Heart right ventricle (tissue), 16 donors: ENCODE results near the gene MACROD2. TPM values are rescaled to one million over a fixed set of nuclear protein-coding genes. Genes with fewer than 3 reads are reported as not detected.

ENCODE experiments used
- ATAC-seq, 8 donors: fragments of 200-7000 bp; cut with Tn5 transposase; one replicate each; pipeline ENCODE4 v1.9.1; 2020; ENCODE audit warnings: mild to moderate bottlenecking in 8 of 8, moderate library complexity in 8 of 8, moderate number of reproducible peaks in 1 of 8
- DNase-seq, 2 donors: peaks; one replicate each; pipeline ENCODE4 v3.0.0-alpha.2; 2020
- H3K27ac ChIP-seq, 10 donors: fragments of 200-600 bp; sonication (generic) in 2 of 10; one replicate each; pipeline versions ENCODE4 v1.5.0 to v1.8.0; 2020 to 2022; ENCODE audit warnings: mild to moderate bottlenecking in 3 of 10
- H3K27me3 ChIP-seq, 7 donors: fragments of 200-600 bp; one replicate each; pipeline ENCODE4 v1.8.0; 2021 to 2022; ENCODE audit warnings: mild to moderate bottlenecking in 2 of 7
- H3K36me3 ChIP-seq, 9 donors: fragments of 200-600 bp; sonication (generic) in 1 of 9; one replicate each; pipeline versions ENCODE4 v1.5.0 to v1.8.0; 2020 to 2022; ENCODE audit warnings: mild to moderate bottlenecking in 2 of 9
- H3K4me1 ChIP-seq, 9 donors: fragments of 200-600 bp; sonication (generic) in 1 of 9; one replicate each; pipeline versions ENCODE4 v1.5.0 to v1.8.0; 2020 to 2022; ENCODE audit warnings: mild to moderate bottlenecking in 4 of 9
- H3K4me3 ChIP-seq, 10 donors: fragments of 200-600 bp; sonication (generic) in 2 of 10; one replicate each; pipeline versions ENCODE4 v1.5.0 to v1.8.0; 2020 to 2022; ENCODE audit warnings: mild to moderate bottlenecking in 7 of 10, moderate library complexity in 2 of 10
- H3K9me3 ChIP-seq, 11 donors: fragments of 200-600 bp in 10 of 11; sonication (generic) in 2 of 11; one replicate each; pipeline versions ENCODE4 v1.5.0 to v1.8.0; 2013 to 2022; ENCODE audit warnings: mild to moderate bottlenecking in 2 of 11, control low read depth in 1 of 11, moderate library complexity in 1 of 11
- WGBS, 2 donors: extraction: QIAGEN DNeasy Blood & Tissue Kit; methylation state at CpG; one replicate each; pipeline ENCODE4 v1.1.7; 2013; ENCODE audit warnings: inconsistent platforms in 1 of 2; 5-methylcytosine and 5-hydroxymethylcytosine counted together
- intact Hi-C, 10 donors: fragments of 100-400 bp; cut with DNase I; formaldehyde crosslinking; loops; one replicate each; pipeline versions ENCODE4 v1.11.1 to v1.14.2; 2022
- polyA plus RNA-seq, 2 donors: library from polyadenylated mRNA; stranded (reverse); fragments of 200-250 nt; gene quantifications; one replicate each; pipeline ENCODE4 v1.2.3, GENCODE V29; 2013
- total RNA-seq, 10 donors: library from RNA; stranded (reverse); fragmentation: NEBNext Ultra II Directional in 3 of 10; extraction: Animal tissue kit (Norgen Biotek cat#: 25700) in 3 of 10; gene quantifications; one replicate each; pipeline versions ENCODE4 v1.2.1 to v1.2.4, GENCODE V29; 2021 to 2023
- TF ChIP-seq, protein P1 (sequence below), 9 donors: fragments of 200-600 bp; sonication (generic) in 2 of 9; IDR thresholded peaks; one replicate each; pipeline versions ENCODE4 v1.5.0 to v1.8.0; 2021 to 2022; ENCODE audit warnings: antibody characterized with exemption in 9 of 9, mild to moderate bottlenecking in 5 of 9, moderate library complexity in 1 of 9
- donor health status: Arrhythmogenic right ventricular cardiomyopathy.
- donor health status: ischemic (EF 13 %, LVEDD 7.1; RV severe dilation, severe dysfunction).
- donor health status: healthy with polysubstance abuse.
- donor health status: DM: no; HTN: yes; CAD: no.
- donor health status: DM: no; HTN: no; CAD: no.
- donor health status: ischemic (EF 25% LVEDD 6.9; RV normal size, moderate dysfunction).
- donor health status: ischemic (EF 25% LVEDD 5.7; RV mildly dilated, moderate dysfunction).
- donor health status: healthy.
- donor health status: DM: yes; HTN: yes; CAD: no.
- donor health status: Ischemic cardiomyopathy.
- donor health status: ischemic (EF 35%, LVEDD 5.7; RV mildly dilated, moderate dysfunction).
- donor health status: nonischemic (EF 11% LVEDD 7.7; RV severe dilation, severe dysfunction).
- donor health status: DM: yes; HTN: yes; CAD: no.
- donor health status: PGD.
- donor health status: ischemic (EF 29% LVEDD 5.4; RV normal size, mild dysfunction).
- donor health status: nonischemic (EF 23%, LVEDD 6.1; RV moderate dilation, normal function).

Gene MACROD2
- total and polyA plus RNA-seq, 12 donors: 0.28 to 6.4 (median 4.1) TPM

DNA sequence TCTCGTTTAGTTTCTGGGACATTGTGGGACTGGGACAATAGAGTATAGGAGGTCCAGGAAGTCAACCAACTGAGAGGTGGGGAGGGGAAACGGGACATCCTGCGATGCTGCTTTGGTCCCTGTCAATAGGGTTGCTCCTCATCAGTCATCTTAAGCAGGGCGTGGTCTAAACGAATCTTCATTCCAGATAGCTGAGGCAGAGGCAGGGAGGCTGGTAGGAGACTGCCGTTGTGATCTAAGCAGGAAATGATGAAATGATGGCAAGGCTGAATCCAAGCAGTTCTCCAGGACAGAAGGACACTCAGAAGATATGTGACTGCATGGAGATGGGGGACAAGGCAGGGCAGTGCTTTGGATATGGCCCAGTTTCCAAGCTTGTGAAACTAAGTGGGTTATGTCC lies 1624.5 kb downstream of the MACROD2 start:
- no peaks in the 10 kb centered on the region for H3K27me3 ChIP-seq
- H3K9me3 ChIP-seq: no peaks in the 10 kb centered on the region
- no peaks in the 10 kb centered on the region for H3K4me1 ChIP-seq
- ATAC-seq (no peak), DNase-seq (no peak)
- WGBS, 2 donors: 78 to 84% methylated on average over 6 of the region's 6 CpGs
- TF ChIP-seq, protein P1, sequence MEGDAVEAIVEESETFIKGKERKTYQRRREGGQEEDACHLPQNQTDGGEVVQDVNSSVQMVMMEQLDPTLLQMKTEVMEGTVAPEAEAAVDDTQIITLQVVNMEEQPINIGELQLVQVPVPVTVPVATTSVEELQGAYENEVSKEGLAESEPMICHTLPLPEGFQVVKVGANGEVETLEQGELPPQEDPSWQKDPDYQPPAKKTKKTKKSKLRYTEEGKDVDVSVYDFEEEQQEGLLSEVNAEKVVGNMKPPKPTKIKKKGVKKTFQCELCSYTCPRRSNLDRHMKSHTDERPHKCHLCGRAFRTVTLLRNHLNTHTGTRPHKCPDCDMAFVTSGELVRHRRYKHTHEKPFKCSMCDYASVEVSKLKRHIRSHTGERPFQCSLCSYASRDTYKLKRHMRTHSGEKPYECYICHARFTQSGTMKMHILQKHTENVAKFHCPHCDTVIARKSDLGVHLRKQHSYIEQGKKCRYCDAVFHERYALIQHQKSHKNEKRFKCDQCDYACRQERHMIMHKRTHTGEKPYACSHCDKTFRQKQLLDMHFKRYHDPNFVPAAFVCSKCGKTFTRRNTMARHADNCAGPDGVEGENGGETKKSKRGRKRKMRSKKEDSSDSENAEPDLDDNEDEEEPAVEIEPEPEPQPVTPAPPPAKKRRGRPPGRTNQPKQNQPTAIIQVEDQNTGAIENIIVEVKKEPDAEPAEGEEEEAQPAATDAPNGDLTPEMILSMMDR (IDR thresholded peaks at IDR 0.05): no peak
- H3K4me3 ChIP-seq: no peak overlapping the region
- no peak overlapping the region for H3K27ac ChIP-seq
- intact Hi-C loops: no loop called here
- H3K36me3 ChIP-seq: no peaks in the 10 kb centered on the region

GRCh38 chr20:15622368-15622767 lies 1627.1 kb downstream of the MACROD2 start:
- 89 to 91% methylated on average over 6 of the region's 6 CpGs for WGBS, 2 donors
- no peak for DNase-seq
- TF ChIP-seq, protein P1 (IDR thresholded peaks at IDR 0.05): no peak
- ATAC-seq: no peak
- intact Hi-C loops: no loop called here
- Histone ChIP-seq H3K27me3 (no peaks in the 10 kb centered on the region), H3K4me3 (no peak overlapping the region), H3K4me1 (no peaks in the 10 kb centered on the region), H3K9me3 (no peaks in the 10 kb centered on the region), H3K36me3 (no peaks in the 10 kb centered on the region), H3K27ac (no peak overlapping the region)

DNA sequence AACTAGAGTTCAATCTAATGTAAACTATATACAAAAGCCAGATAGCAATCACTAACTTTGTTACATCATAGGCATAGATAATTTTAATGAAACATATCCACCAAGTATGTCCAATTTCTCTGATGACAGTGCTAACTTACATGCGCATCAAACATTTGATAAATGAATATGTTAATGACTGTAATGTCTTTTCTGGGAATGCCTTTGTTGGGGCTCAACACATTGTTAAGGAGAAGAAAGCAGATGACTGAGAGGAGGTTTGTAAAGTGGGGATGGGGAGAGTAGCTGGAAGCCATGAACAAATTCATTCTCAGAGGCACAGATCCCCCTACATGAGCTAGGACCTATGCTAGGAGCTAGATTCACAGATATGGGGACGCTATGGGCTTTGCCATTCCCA lies 1627.9 kb downstream of the MACROD2 start:
- H3K27ac ChIP-seq: no peak overlapping the region
- no peaks in the 10 kb centered on the region for H3K9me3 ChIP-seq
- TF ChIP-seq, protein P1 (IDR thresholded peaks at IDR 0.05): no peak
- H3K4me1 ChIP-seq: no peaks in the 10 kb centered on the region
- H3K36me3 ChIP-seq: no peaks in the 10 kb centered on the region
- WGBS, 2 donors: 89 to 95% methylated on average over 2 of the region's 2 CpGs
- no peaks in the 10 kb centered on the region for H3K27me3 ChIP-seq
- intact Hi-C loops: no loop called here
- ATAC-seq (no peak), DNase-seq (no peak)
- H3K4me3 ChIP-seq: no peak overlapping the region

- H3K4me3 ChIP-seq: no peak overlapping the region
- TF ChIP-seq, protein P1 (IDR thresholded peaks at IDR 0.05): no peak
- intact Hi-C loops: no loop called here
- no peaks in the 10 kb centered on the region for H3K4me1 ChIP-seq
- H3K27me3 ChIP-seq: no peaks in the 10 kb centered on the region
- no peaks in the 10 kb centered on the region for H3K36me3 ChIP-seq
- no peak for ATAC-seq
- WGBS, 2 donors: 81 to 91% methylated on average over 2 of the region's 2 CpGs
- no peaks in the 10 kb centered on the region for H3K9me3 ChIP-seq
- no peak for DNase-seq
- H3K27ac ChIP-seq: no peak overlapping the region
These were observed 1630.7 kb downstream of the MACROD2 start for GRCh38 chr20:15625981-15626380.

DNA sequence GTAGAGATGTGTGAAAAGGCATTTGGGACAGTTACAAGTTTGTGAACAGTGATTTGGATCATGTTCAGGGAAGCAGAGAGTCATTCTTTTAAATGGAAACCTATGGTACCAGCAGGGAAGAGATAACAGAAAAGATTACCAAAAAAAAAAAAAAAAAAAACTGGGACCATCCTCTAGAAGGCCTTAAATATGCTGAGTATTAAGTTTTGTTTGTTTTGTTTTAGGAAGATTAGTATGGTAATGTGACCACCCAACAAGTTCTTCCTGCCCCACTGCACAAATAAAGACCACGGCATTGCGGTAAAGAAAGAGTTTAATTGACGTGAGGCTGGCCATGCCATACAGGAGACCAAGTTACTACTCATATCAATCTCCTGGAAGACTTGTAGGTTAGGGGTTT lies 1631.8 kb downstream of the MACROD2 start:
- no peaks in the 10 kb centered on the region for H3K27me3 ChIP-seq
- H3K9me3 ChIP-seq: no peaks in the 10 kb centered on the region
- H3K4me3 ChIP-seq: no peak overlapping the region
- ATAC-seq (no peak), DNase-seq (no peak)
- H3K4me1 ChIP-seq: no peaks in the 10 kb centered on the region
- TF ChIP-seq, protein P1 (IDR thresholded peaks at IDR 0.05): no peak
- H3K36me3 ChIP-seq: no peaks in the 10 kb centered on the region
- WGBS, 2 donors: 65 to 66% methylated on average over 3 of the region's 3 CpGs
- intact Hi-C loops: no loop called here
- H3K27ac ChIP-seq: no peak overlapping the region
